Ecto neural progenitor cell (in vitro differentiated cells): ENCODE results near the gene UMAD1.

Experiments
- DNase-seq: peaks from one replicate; pipeline ENCODE4 v3.0.0-alpha.2; 2018; ENCODE audit warnings: low spot score

The UMAD1 gene

GRCh38 chr7:7841027-7841426 is 200.5 kb downstream of the UMAD1 start:
- no peak for DNase-seq

GRCh38 chr7:7843240-7843639 is 202.7 kb downstream of the UMAD1 start:
- DNase-seq: no peak

- DNase-seq: no peak
These were observed 203.4 kb downstream of the UMAD1 start for GRCh38 chr7:7843972-7844371.

- no peak for DNase-seq
These were observed 207.7 kb downstream of the UMAD1 start for GRCh38 chr7:7848246-7848645.

- DNase-seq: no peak
These were observed 208.3 kb downstream of the UMAD1 start for GRCh38 chr7:7848892-7849291.

- DNase-seq: no peak
These were observed 209.6 kb downstream of the UMAD1 start for GRCh38 chr7:7850150-7850549.

- no peak for DNase-seq
These were observed 210.8 kb downstream of the UMAD1 start for GRCh38 chr7:7851381-7851780.

- no peak for DNase-seq
These were observed 211.4 kb downstream of the UMAD1 start for GRCh38 chr7:7851991-7852390.

- DNase-seq: no peak
These were observed 216.6 kb downstream of the UMAD1 start for GRCh38 chr7:7857143-7857583.

GRCh38 chr7:7858559-7858958 is 218.0 kb downstream of the UMAD1 start:
- DNase-seq: no peak

- DNase-seq: no peak
These were observed 218.9 kb downstream of the UMAD1 start for GRCh38 chr7:7859411-7859810.

- no peak for DNase-seq
These were observed 220.7 kb downstream of the UMAD1 start for GRCh38 chr7:7861211-7861633.

GRCh38 chr7:7862393-7862792 is 221.8 kb downstream of the UMAD1 start:
- DNase-seq: no peak

GRCh38 chr7:7867846-7868571 is 227.5 kb downstream of the UMAD1 start:
- no peak for DNase-seq

- no peak for DNase-seq
These were observed 228.0 kb downstream of the UMAD1 start for GRCh38 chr7:7868572-7868899.

GRCh38 chr7:7869036-7869435 is 228.5 kb downstream of the UMAD1 start:
- no peak for DNase-seq

- DNase-seq: no peak
These were observed 229.1 kb downstream of the UMAD1 start for GRCh38 chr7:7869651-7870050.

- DNase-seq: no peak
These were observed 230.0 kb downstream of the UMAD1 start for GRCh38 chr7:7870555-7870954.

- no peak for DNase-seq
These were observed 235.9 kb downstream of the UMAD1 start for GRCh38 chr7:7876419-7876818.

- DNase-seq: no peak
These were observed 241.0 kb downstream of the UMAD1 start for GRCh38 chr7:7881581-7881980.

- no peak for DNase-seq
These were observed 242.3 kb downstream of the UMAD1 start for GRCh38 chr7:7882888-7883287.

GRCh38 chr7:7883394-7883793 is 242.8 kb downstream of the UMAD1 start:
- DNase-seq: no peak

GRCh38 chr7:7884855-7885254 is 244.3 kb downstream of the UMAD1 start:
- no peak for DNase-seq

- DNase-seq: no peak
These were observed 249.4 kb downstream of the UMAD1 start for GRCh38 chr7:7889791-7890568.
